Smooth muscle cell (in vitro differentiated cells): ENCODE measurements around the gene FOXP4. TPM values are rescaled to one million over a fixed set of nuclear protein-coding genes. Genes with fewer than 3 reads are reported as not detected.

Experiments
- DNase-seq: peaks from one replicate; lab custom pipeline; 2025; ENCODE audit not compliant: unreplicated experiment; lab: John Stamatoyannopoulos, UW
- H2AFZ ChIP-seq: fragments of 200-600 bp; sonication (generic); 2 replicates; pipeline ENCODE4 v1.6.0; 2016; ENCODE audit warnings: antibody characterized with exemption, low read depth, mild to moderate bottlenecking
- H3F3A ChIP-seq: fragments of 200-600 bp; sonication (generic); 2 replicates; pipeline ENCODE4 v1.6.0; 2017; ENCODE audit warnings: antibody characterized with exemption, low read depth
- H3K27ac ChIP-seq: fragments of 200-600 bp; sonication (generic); 2 replicates; pipeline ENCODE4 v1.5.1; 2016; ENCODE audit warnings: low read depth, mild to moderate bottlenecking
- H3K27me3 ChIP-seq: fragments of 200-600 bp; sonication (generic); 2 replicates; pipeline ENCODE4 v1.6.1; 2016; ENCODE audit warnings: low read depth, mild to moderate bottlenecking
- H3K36me3 ChIP-seq: fragments of 200-600 bp; sonication (generic); 2 replicates; pipeline ENCODE4 v1.5.1; 2016; ENCODE audit warnings: low read depth
- H3K4me1 ChIP-seq: fragments of 200-600 bp; sonication (generic); 2 replicates; pipeline ENCODE4 v1.5.1; 2016; ENCODE audit warnings: low read depth
- H3K4me2 ChIP-seq: fragments of 200-600 bp; sonication (generic); 2 replicates; pipeline ENCODE4 v1.6.0; 2016; ENCODE audit warnings: mild to moderate bottlenecking
- H3K4me3 ChIP-seq: fragments of 200-600 bp; sonication (generic); 2 replicates; pipeline ENCODE4 v1.5.1; 2016; ENCODE audit warnings: mild to moderate bottlenecking
- H3K79me2 ChIP-seq: fragments of 200-600 bp; sonication (generic); 2 replicates; pipeline ENCODE4 v1.6.0; 2016; ENCODE audit warnings: low read depth, mild to moderate bottlenecking
- H3K9ac ChIP-seq: fragments of 200-600 bp; sonication (generic); 2 replicates; pipeline ENCODE4 v1.6.0; 2016; ENCODE audit warnings: low read depth
- H3K9me3 ChIP-seq: fragments of 200-600 bp; sonication (generic); replicated peaks from 2 replicates; pipeline ENCODE4 v1.5.1; 2016; ENCODE audit warnings: low read depth
- H4K20me1 ChIP-seq: fragments of 200-600 bp; sonication (generic); 2 replicates; pipeline ENCODE4 v1.6.0; 2016; ENCODE audit warnings: low read depth
- CTCF ChIP-seq: fragments of 200-600 bp; sonication (generic); IDR thresholded peaks from 2 replicates; pipeline ENCODE4 v1.5.1; 2017; ENCODE audit warnings: borderline replicate concordance, mild to moderate bottlenecking, antibody characterized with exemption; ENCODE audit not compliant: insufficient read depth, poor library complexity, severe bottlenecking
- WGBS: methylation state at CpG from one replicate; pipeline ENCODE4 v1.1.7; 2016; ENCODE audit warnings: low lambda C conversion rate; 5-methylcytosine and 5-hydroxymethylcytosine counted together
- polyA plus RNA-seq: library from polyadenylated mRNA; unstranded; fragments of >200 nt; fragmentation: Nextera tagmentation; extraction: Ambion mirVana; gene quantifications from 2 replicates; pipeline ENCODE4 v1.2.1, GENCODE V29; 2016
- total RNA-seq: library from RNA; depleted of rRNA; stranded (reverse); fragments of >200 nt; gene quantifications from 2 replicates; pipeline ENCODE4 v1.2.3, GENCODE V29; 2014

FOXP4 gene
- total and polyA plus RNA-seq, 2 experiments from 2014 or later, result 5.3 to 31.9 TPM

DNA sequence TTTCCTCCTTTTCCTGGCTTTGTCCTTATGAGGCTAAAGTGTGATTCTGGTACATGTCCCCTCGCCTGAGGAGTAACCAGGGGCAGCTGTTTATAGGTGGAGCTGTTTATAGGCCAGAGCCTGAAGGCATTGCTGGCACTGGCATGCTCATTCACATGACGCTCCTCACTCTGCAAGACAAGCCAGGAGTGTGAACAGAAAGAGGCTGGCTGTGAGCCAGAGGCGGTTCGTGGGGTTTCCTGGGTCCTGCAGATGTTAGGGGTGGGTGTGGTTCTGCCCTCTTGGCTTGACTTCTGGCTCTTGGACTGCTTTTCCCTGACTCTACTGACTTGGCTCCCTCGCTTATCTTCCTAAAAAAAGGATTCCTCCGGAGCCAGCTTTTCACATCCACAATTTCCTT lies 79.3 kb downstream of the FOXP4 start:
- H3K27me3 ChIP-seq, result no peaks in the 10 kb centered on the region
- WGBS, result 50% methylated on average over 6 of the region's 6 CpGs
- no peak overlapping the region for H3K4me3 ChIP-seq
- no peaks in the 10 kb centered on the region for H4K20me1 ChIP-seq
- H3K4me1 ChIP-seq, result peaks cover 6% of the 10 kb centered on the region
- H3K9ac ChIP-seq, result no peak overlapping the region
- no peak for TF ChIP-seq CTCF
- no peak overlapping the region for H3K4me2 ChIP-seq
- no peaks in the 10 kb centered on the region for H3K79me2 ChIP-seq
- H2AFZ ChIP-seq, result no peak overlapping the region
- H3K9me3 ChIP-seq, result peaks cover 3% of the 10 kb centered on the region
- no peak for DNase-seq
- no peak overlapping the region for H3K27ac ChIP-seq
- peaks cover 5% of the 10 kb centered on the region for H3F3A ChIP-seq
- H3K36me3 ChIP-seq, result no peaks in the 10 kb centered on the region

DNA sequence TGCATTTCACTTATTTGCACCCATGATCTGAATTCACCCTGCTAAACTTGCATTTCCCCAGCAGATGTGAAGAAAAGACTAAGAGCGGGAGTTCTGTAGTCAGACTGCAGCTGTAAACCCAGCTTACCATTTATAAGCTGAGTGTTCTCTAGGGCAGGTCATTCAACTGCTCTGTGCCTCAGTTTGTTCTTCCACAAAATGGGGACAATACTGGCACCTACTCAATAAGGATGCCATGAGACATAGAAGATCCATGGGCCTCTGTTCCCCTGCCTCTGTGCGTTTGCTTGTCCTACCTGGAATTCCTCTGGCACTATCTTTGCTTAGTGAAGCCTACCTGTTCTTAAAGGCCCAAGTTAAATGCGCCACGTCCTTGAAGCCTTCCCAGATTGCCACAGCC lies 79.8 kb downstream of the FOXP4 start:
- H3K27ac ChIP-seq, result no peak overlapping the region
- H2AFZ ChIP-seq, result no peak overlapping the region
- H3K9ac ChIP-seq, result no peak overlapping the region
- H3K4me1 ChIP-seq, result peaks cover 6% of the 10 kb centered on the region
- peaks cover 5% of the 10 kb centered on the region for H3F3A ChIP-seq
- no peaks in the 10 kb centered on the region for H3K36me3 ChIP-seq
- no peak for DNase-seq
- H3K4me2 ChIP-seq, result no peak overlapping the region
- no peaks in the 10 kb centered on the region for H3K27me3 ChIP-seq
- H4K20me1 ChIP-seq, result no peaks in the 10 kb centered on the region
- no peak overlapping the region for H3K4me3 ChIP-seq
- TF ChIP-seq CTCF, result no peak
- peaks cover under 1% of the 10 kb centered on the region for H3K9me3 ChIP-seq
- WGBS, result 95% methylated on average over 4 of the region's 4 CpGs
- no peaks in the 10 kb centered on the region for H3K79me2 ChIP-seq

DNA sequence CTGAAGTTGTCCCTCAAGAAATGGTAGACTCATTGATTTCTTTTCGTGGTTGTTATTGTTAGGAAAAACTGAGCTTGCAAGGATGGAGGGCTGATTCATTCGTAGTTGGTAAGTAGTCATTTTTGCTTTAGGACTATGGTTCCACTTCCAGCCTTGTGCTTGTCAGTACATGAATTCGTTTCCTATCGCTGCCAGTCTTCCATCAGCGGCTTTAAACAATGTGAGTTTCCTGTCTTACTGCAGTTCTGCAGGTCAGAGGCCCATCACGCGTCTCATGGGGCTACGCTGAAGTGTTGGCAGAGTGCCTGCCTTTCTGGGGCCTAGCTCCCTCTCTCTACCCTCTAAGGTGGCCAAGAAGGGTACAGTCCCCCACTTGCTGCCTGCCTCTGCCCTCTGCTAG lies 80.7 kb downstream of the FOXP4 start:
- DNase-seq, result no peak
- Histone ChIP-seq H3F3A (peaks cover 5% of the 10 kb centered on the region), H3K9ac (no peak overlapping the region), H3K27ac (no peak overlapping the region), H3K79me2 (no peaks in the 10 kb centered on the region), H3K27me3 (no peaks in the 10 kb centered on the region), H3K9me3 (no peaks in the 10 kb centered on the region), H3K36me3 (no peaks in the 10 kb centered on the region), H2AFZ (no peak overlapping the region), H3K4me2 (no peak overlapping the region), H4K20me1 (no peaks in the 10 kb centered on the region), H3K4me1 (peaks cover 6% of the 10 kb centered on the region), H3K4me3 (no peak overlapping the region)
- WGBS, result 74% methylated on average over 8 of the region's 8 CpGs
- TF ChIP-seq CTCF, result no peak

DNA sequence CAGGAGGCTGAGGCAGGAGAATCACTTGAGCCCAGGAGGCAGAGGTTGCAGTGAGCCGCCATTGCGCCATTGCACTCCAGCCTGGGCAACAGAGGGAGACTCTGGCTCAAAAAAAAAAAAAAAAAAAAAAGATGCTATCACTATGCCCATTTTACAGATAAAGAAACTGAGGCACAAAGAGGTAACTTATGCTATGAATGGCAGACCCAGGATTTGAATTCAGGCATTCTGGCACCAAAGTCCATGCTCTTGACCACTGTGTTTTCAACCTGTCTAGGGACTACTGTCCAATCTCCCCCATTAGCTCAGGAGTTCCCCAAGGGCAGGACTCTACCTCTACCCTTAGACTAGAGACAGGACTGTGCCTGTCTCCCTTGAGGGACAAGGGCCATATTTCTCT lies 82.9 kb downstream of the FOXP4 start:
- H3K27ac ChIP-seq, result no peak overlapping the region
- H3F3A ChIP-seq, result no peaks in the 10 kb centered on the region
- DNase-seq, result no peak
- H3K4me3 ChIP-seq, result no peak overlapping the region
- no peak for TF ChIP-seq CTCF
- no peaks in the 10 kb centered on the region for H4K20me1 ChIP-seq
- no peaks in the 10 kb centered on the region for H3K9me3 ChIP-seq
- no peaks in the 10 kb centered on the region for H3K36me3 ChIP-seq
- no peaks in the 10 kb centered on the region for H3K27me3 ChIP-seq
- H3K9ac ChIP-seq, result no peak overlapping the region
- H3K79me2 ChIP-seq, result no peaks in the 10 kb centered on the region
- no peaks in the 10 kb centered on the region for H3K4me1 ChIP-seq
- no peak overlapping the region for H2AFZ ChIP-seq
- H3K4me2 ChIP-seq, result no peak overlapping the region
- 100% methylated on average over 2 of the region's 2 CpGs for WGBS
